ENCODE results near the gene BMAL1. TPM values are rescaled to one million over a fixed set of nuclear protein-coding genes. Genes with fewer than 3 reads are reported as not detected.

The BMAL1 gene
- total RNA-seq, 1 experiment from 2014 or later = not detected

Other genes starting within 250 kb of the BMAL1 start
- 34.1 and 58.0 TPM in 2 replicates for gene BTBD10, start 185.4 kb downstream of the BMAL1 start, total RNA-seq (2014; rRNA removed; shearing (Covaris generic); ENCODE audit: low replicate concordance)
- not detected in 2 replicates for gene PTH, start 218.2 kb downstream of the BMAL1 start, total RNA-seq (2014; rRNA removed; shearing (Covaris generic); ENCODE audit: low replicate concordance)

Data from Karpas-422 (cell line).